ENCODE measurements around the gene SUGCT.

DNA sequence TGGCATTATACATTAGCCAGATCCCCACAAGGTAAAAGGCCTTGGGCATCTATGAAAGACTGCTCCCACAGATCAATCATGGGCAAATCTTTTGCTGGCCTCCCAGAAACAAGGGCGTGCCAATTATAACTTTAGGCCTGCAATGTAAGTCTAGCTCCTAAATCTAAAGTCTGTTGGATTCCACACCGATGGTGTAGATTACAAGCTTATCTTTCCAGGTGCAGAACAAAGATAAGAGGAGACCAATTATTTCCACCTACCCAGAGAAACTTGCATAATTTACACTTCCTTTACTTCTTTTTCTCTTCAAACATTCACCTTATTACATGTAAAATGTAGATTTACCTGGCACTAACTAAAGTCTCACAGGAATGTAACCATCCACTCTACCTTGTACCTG is 713.1 kb downstream of the SUGCT start:
- TF ChIP-seq, protein P1, sequence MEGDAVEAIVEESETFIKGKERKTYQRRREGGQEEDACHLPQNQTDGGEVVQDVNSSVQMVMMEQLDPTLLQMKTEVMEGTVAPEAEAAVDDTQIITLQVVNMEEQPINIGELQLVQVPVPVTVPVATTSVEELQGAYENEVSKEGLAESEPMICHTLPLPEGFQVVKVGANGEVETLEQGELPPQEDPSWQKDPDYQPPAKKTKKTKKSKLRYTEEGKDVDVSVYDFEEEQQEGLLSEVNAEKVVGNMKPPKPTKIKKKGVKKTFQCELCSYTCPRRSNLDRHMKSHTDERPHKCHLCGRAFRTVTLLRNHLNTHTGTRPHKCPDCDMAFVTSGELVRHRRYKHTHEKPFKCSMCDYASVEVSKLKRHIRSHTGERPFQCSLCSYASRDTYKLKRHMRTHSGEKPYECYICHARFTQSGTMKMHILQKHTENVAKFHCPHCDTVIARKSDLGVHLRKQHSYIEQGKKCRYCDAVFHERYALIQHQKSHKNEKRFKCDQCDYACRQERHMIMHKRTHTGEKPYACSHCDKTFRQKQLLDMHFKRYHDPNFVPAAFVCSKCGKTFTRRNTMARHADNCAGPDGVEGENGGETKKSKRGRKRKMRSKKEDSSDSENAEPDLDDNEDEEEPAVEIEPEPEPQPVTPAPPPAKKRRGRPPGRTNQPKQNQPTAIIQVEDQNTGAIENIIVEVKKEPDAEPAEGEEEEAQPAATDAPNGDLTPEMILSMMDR (IDR thresholded peaks at IDR 0.05; ENCODE audit: borderline replicate concordance, extremely low read depth, low read length, poor library complexity, severe bottlenecking) = no peak
- no peak for TF ChIP-seq EZH2 (IDR thresholded peaks at IDR 0.05; ENCODE audit: borderline replicate concordance, low read depth, low read length, severe bottlenecking)

Data from DND-41 (cell line).